Smooth muscle cell (in vitro differentiated cells): ENCODE measurements around the gene NAA50. TPM values are rescaled to one million over a fixed set of nuclear protein-coding genes. Genes with fewer than 3 reads are reported as not detected.

ENCODE experiments used
- DNase-seq: peaks from one replicate; lab custom pipeline; 2025; ENCODE audit not compliant: unreplicated experiment; lab: John Stamatoyannopoulos, UW
- H2AFZ ChIP-seq: fragments of 200-600 bp; sonication (generic); 2 replicates; pipeline ENCODE4 v1.6.0; 2016; ENCODE audit warnings: antibody characterized with exemption, low read depth, mild to moderate bottlenecking
- H3F3A ChIP-seq: fragments of 200-600 bp; sonication (generic); 2 replicates; pipeline ENCODE4 v1.6.0; 2017; ENCODE audit warnings: antibody characterized with exemption, low read depth
- H3K27ac ChIP-seq: fragments of 200-600 bp; sonication (generic); 2 replicates; pipeline ENCODE4 v1.5.1; 2016; ENCODE audit warnings: low read depth, mild to moderate bottlenecking
- H3K27me3 ChIP-seq: fragments of 200-600 bp; sonication (generic); 2 replicates; pipeline ENCODE4 v1.6.1; 2016; ENCODE audit warnings: low read depth, mild to moderate bottlenecking
- H3K36me3 ChIP-seq: fragments of 200-600 bp; sonication (generic); 2 replicates; pipeline ENCODE4 v1.5.1; 2016; ENCODE audit warnings: low read depth
- H3K4me1 ChIP-seq: fragments of 200-600 bp; sonication (generic); 2 replicates; pipeline ENCODE4 v1.5.1; 2016; ENCODE audit warnings: low read depth
- H3K4me2 ChIP-seq: fragments of 200-600 bp; sonication (generic); 2 replicates; pipeline ENCODE4 v1.6.0; 2016; ENCODE audit warnings: mild to moderate bottlenecking
- H3K4me3 ChIP-seq: fragments of 200-600 bp; sonication (generic); 2 replicates; pipeline ENCODE4 v1.5.1; 2016; ENCODE audit warnings: mild to moderate bottlenecking
- H3K79me2 ChIP-seq: fragments of 200-600 bp; sonication (generic); 2 replicates; pipeline ENCODE4 v1.6.0; 2016; ENCODE audit warnings: low read depth, mild to moderate bottlenecking
- H3K9ac ChIP-seq: fragments of 200-600 bp; sonication (generic); 2 replicates; pipeline ENCODE4 v1.6.0; 2016; ENCODE audit warnings: low read depth
- H3K9me3 ChIP-seq: fragments of 200-600 bp; sonication (generic); replicated peaks from 2 replicates; pipeline ENCODE4 v1.5.1; 2016; ENCODE audit warnings: low read depth
- H4K20me1 ChIP-seq: fragments of 200-600 bp; sonication (generic); 2 replicates; pipeline ENCODE4 v1.6.0; 2016; ENCODE audit warnings: low read depth
- CTCF ChIP-seq: fragments of 200-600 bp; sonication (generic); IDR thresholded peaks from 2 replicates; pipeline ENCODE4 v1.5.1; 2017; ENCODE audit warnings: borderline replicate concordance, mild to moderate bottlenecking, antibody characterized with exemption; ENCODE audit not compliant: insufficient read depth, poor library complexity, severe bottlenecking
- WGBS: methylation state at CpG from one replicate; pipeline ENCODE4 v1.1.7; 2016; ENCODE audit warnings: low lambda C conversion rate; 5-methylcytosine and 5-hydroxymethylcytosine counted together
- polyA plus RNA-seq: library from polyadenylated mRNA; unstranded; fragments of >200 nt; fragmentation: Nextera tagmentation; extraction: Ambion mirVana; gene quantifications from 2 replicates; pipeline ENCODE4 v1.2.1, GENCODE V29; 2016
- total RNA-seq: library from RNA; depleted of rRNA; stranded (reverse); fragments of >200 nt; gene quantifications from 2 replicates; pipeline ENCODE4 v1.2.3, GENCODE V29; 2014

NAA50 gene
- total and polyA plus RNA-seq, 2 experiments from 2014 or later = 50.3 to 97.8 TPM

GRCh38 chr3:113690482-113690881, 55.6 kb downstream of the NAA50 start:
- WGBS = 97% methylated on average over 3 of the region's 3 CpGs
- Histone ChIP-seq H3K9ac (no peak overlapping the region), H3K79me2 (peaks cover 48% of the 10 kb centered on the region), H3K9me3 (no peaks in the 10 kb centered on the region), H3K4me2 (no peak overlapping the region), H3F3A (no peaks in the 10 kb centered on the region), H3K27ac (no peak overlapping the region), H3K4me3 (no peak overlapping the region), H3K4me1 (peaks cover 6% of the 10 kb centered on the region), H4K20me1 (peaks cover 6% of the 10 kb centered on the region), H2AFZ (no peak overlapping the region), H3K36me3 (peaks cover 4% of the 10 kb centered on the region), H3K27me3 (no peaks in the 10 kb centered on the region)
- no peak for DNase-seq
- no peak for TF ChIP-seq CTCF

- H4K20me1 ChIP-seq = peaks cover 7% of the 10 kb centered on the region
- H3F3A ChIP-seq = no peaks in the 10 kb centered on the region
- DNase-seq = no peak
- no peak overlapping the region for H3K9ac ChIP-seq
- H2AFZ ChIP-seq = no peak overlapping the region
- H3K4me1 ChIP-seq = no peaks in the 10 kb centered on the region
- no peaks in the 10 kb centered on the region for H3K27me3 ChIP-seq
- no peak overlapping the region for H3K27ac ChIP-seq
- H3K9me3 ChIP-seq = no peaks in the 10 kb centered on the region
- peak overlapping the region; percentile 6 for H3K4me2 ChIP-seq
- no peak overlapping the region for H3K4me3 ChIP-seq
- WGBS = 43% methylated on average over 2 of the region's 2 CpGs
- no peak for TF ChIP-seq CTCF
- H3K79me2 ChIP-seq = peaks cover 15% of the 10 kb centered on the region
- H3K36me3 ChIP-seq = peaks cover 8% of the 10 kb centered on the region
These were observed 59.9 kb downstream of the NAA50 start for GRCh38 chr3:113685956-113686721.

DNA sequence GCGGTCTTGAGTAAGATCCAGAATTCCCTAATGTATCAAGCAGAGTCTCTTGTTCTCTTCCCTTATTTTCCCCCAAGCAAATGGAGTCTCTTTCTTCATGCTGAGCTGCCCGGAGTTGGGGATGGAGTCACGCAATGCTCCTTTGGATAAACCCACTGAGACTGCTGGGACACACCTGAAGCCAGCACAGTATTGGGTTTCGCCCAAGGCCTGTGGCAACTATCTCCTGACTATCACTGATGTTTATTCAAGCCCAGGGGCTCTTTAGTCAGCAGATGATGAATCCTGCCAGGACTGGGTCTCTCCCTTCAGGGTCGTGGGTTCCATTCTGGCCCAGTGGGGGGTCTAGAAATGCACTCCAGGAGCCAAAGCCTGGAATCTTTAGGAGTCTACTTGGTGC, 60.9 kb downstream of the NAA50 start:
- H3K36me3 ChIP-seq = peaks cover 8% of the 10 kb centered on the region
- H3F3A ChIP-seq = no peaks in the 10 kb centered on the region
- no peaks in the 10 kb centered on the region for H3K4me1 ChIP-seq
- H4K20me1 ChIP-seq = peaks cover 7% of the 10 kb centered on the region
- H3K79me2 ChIP-seq = peaks cover 8% of the 10 kb centered on the region
- no peaks in the 10 kb centered on the region for H3K27me3 ChIP-seq
- no peak overlapping the region for H3K4me2 ChIP-seq
- H2AFZ ChIP-seq = no peak overlapping the region
- 87% methylated on average over 5 of the region's 5 CpGs for WGBS
- no peak overlapping the region for H3K4me3 ChIP-seq
- DNase-seq = no peak
- H3K27ac ChIP-seq = no peak overlapping the region
- TF ChIP-seq CTCF = no peak
- no peaks in the 10 kb centered on the region for H3K9me3 ChIP-seq
- no peak overlapping the region for H3K9ac ChIP-seq
